Stimulated activated CD4-positive, alpha-beta T cell treated with anti-CD3 and anti-CD28 coated beads, TNF-alpha, amount 100 ng/mL, for 48 hours (primary cell): ENCODE data around the gene BCAR3.
"Not testable (repeated sequence)": the region's sequence is repeated elsewhere in the genome, so short reads cannot be mapped to it uniquely, and the experiment has no call there.

ENCODE experiments used
- DNase-seq, 3 donors: peaks; one replicate each; pipeline ENCODE4 v3.0.0-alpha.2; 2020; ENCODE audit warnings: low read depth in 3 of 3

The BCAR3 gene

DNA sequence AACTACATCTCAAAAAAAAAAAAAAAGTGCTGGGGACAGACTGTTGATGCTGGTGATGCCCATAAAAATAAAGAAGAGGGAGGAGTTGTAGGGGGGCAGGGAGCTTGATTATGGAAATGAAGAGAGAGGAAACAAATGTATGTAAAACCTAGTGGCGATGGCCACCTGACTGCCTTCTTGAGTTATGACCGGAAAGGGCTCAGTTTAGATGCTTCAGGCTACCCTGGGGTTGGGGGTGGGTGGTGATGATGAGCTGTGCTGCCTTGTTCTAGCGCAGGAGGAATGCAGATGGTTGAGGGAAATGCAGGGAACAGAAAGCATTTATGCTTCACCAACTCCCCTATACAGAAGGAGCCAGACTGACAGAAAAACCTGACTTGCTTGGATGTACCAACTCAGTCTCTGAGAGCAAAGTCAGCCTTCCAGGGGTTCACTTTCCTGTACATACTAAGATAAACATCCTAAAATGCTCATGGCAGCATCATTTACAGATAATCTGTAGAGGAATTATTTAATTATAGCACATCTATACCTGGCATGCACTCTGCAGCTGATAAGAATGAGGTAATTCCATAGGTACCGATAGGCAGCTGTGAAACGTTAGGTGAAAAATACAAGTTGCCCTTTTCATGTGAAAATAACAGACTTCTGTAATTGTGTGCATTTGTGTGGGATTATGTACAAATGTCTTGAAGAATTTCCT, 8.0 kb upstream of the BCAR3 start:
- DNase-seq = no peak

- no peak for DNase-seq
These were observed 5.9 kb upstream of the BCAR3 start for GRCh38 chr1:93687542-93687941.

DNA sequence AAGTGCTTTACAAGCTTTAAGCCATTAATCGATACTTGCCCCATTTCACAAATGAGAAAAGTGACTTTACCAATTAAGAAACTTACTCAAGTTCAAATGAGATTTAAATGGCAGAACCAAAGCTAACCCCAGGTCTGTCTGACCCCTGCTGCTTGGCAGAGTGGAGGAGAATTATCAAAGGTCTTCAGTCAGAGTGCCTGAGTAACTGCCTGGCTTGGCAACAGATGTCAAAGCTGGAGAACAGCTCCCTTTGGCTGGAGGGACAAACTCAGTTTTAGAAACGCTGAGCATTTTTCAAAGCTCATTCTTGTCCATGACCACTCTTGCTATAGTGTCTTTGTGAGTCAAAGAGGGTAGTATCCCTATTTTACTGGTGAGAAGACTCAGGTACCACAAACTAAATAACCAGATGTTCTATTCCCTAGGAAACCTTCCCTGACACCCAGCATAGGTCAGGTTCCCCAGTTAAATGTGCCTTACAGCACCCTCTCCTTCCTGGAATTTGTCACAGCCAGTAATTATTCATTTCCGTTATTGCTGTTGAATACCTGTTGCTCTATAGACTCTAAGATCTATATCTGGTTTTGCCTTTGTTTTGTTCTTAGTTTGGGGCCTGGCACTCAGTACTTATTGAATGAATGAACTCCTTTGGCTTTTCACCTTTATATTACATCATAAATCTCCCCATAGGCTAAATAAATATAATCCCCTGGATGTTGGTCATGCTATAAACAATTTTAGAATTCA, 5.0 kb upstream of the BCAR3 start:
- no peak for DNase-seq

- DNase-seq = no peak
These were observed 4.3 kb upstream of the BCAR3 start for GRCh38 chr1:93685918-93686317.

DNA sequence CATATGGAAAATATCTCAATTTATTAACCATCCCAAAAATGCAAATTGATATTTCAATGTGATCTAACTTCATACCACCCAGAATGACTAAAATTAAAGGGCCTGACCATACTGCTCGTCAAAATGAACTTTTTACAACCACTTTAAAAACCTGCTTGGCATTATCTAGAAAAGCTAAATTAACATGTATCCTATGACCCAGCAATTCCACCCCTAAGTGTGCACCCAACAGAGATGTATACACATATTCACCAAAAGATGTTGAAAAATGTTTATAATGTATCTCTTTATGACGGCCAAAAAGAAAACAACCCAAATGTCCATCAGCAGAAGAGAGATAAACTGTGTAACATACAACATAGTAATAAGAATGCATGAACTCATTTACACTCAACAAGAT, 1.6 kb upstream of the BCAR3 start:
- DNase-seq = no peak

DNA sequence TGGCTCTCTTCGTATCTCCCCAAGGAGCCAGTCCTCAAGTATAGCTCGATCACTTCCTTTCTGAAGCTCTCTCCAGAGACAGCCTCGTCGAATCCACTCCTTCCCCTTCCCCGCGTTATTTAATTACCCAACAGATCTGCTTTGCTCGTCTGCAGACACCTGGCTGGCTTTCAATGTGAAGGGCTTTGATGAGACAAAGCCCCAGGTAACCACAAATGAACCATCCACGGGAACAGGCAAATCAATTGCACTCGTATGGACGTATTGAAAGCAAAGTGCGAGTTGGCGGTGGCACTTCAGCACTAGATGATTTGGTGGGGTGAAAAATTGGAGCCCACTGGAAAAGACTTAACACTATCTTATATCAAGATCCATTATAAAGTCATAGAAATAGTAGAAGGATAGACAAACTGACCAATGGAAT, 364 bp upstream of the BCAR3 start:
- DNase-seq = no peak

- peak; percentile 32 to 43 (median 35) for DNase-seq
These were observed 1.1 kb downstream of the BCAR3 start for GRCh38 chr1:93680420-93681100.

GRCh38 chr1:93680076-93680419, 1.6 kb downstream of the BCAR3 start:
- no peak for DNase-seq

- DNase-seq = no peak
These were observed 2.1 kb downstream of the BCAR3 start for GRCh38 chr1:93679546-93679945.

DNA sequence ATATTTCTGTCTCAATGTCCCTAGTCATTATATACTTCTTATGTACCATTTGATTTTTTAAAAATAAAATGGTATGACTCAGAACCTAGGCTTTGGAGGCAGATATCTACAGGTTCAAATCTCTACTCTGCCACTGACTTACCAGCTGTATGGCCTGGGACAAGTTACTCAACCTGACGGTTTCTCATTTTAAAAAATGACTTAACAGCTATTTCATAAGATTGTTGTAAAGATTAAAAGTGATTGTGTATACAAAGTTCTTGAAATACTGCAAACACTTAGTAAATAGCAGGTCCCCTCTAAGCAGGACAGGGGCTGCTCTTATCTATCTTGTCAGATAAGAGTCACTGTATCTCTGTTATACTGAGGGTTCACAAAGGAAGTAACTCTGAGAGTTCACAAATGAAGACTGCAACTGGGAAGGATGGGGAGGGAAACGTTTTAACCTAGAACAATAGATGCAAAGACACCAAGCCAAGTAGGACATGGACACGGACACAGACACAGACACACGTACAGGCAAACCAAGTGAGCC, 2.6 kb downstream of the BCAR3 start:
- no peak for DNase-seq

GRCh38 chr1:93678491-93678890, 3.1 kb downstream of the BCAR3 start:
- no peak for DNase-seq

- DNase-seq = no peak
These were observed 3.9 kb downstream of the BCAR3 start for GRCh38 chr1:93677729-93678128.

DNA sequence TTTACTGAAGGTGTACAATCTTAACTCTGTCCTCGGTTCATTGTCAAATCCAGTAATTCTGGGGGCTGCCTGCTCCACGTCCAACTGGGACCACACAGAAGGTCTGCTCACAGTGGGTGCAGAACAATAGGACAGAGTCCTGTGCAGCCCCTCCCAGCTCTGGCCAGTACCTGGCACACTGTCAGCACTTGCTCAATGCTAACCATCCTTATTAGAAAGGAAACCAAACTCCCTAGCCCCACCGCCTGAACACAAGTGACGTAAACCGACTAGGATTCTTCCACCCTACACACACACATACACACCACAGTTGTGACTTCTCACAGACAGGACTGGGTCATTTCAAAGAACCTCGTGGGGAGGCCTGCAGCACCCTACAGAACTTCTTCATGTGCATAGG, 5.2 kb downstream of the BCAR3 start:
- DNase-seq = no peak

- no peak for DNase-seq
These were observed 5.7 kb downstream of the BCAR3 start for GRCh38 chr1:93675931-93676330.

- no peak for DNase-seq
These were observed 6.4 kb downstream of the BCAR3 start for GRCh38 chr1:93675271-93675670.

- DNase-seq = not testable (repeated sequence)
These were observed 7.6 kb downstream of the BCAR3 start for GRCh38 chr1:93674071-93674470.

- DNase-seq = no peak
These were observed 8.3 kb downstream of the BCAR3 start for GRCh38 chr1:93673163-93673829.

GRCh38 chr1:93672477-93673162, 9.0 kb downstream of the BCAR3 start:
- DNase-seq = no peak

- no peak for DNase-seq
These were observed 9.6 kb downstream of the BCAR3 start for GRCh38 chr1:93672069-93672468.

GRCh38 chr1:93671099-93671621, 10.5 kb downstream of the BCAR3 start:
- DNase-seq = no peak

GRCh38 chr1:93670141-93670540, 11.5 kb downstream of the BCAR3 start:
- DNase-seq = no peak
